Measurements from ENCODE around the gene KAT2A.

Gene KAT2A

DNA sequence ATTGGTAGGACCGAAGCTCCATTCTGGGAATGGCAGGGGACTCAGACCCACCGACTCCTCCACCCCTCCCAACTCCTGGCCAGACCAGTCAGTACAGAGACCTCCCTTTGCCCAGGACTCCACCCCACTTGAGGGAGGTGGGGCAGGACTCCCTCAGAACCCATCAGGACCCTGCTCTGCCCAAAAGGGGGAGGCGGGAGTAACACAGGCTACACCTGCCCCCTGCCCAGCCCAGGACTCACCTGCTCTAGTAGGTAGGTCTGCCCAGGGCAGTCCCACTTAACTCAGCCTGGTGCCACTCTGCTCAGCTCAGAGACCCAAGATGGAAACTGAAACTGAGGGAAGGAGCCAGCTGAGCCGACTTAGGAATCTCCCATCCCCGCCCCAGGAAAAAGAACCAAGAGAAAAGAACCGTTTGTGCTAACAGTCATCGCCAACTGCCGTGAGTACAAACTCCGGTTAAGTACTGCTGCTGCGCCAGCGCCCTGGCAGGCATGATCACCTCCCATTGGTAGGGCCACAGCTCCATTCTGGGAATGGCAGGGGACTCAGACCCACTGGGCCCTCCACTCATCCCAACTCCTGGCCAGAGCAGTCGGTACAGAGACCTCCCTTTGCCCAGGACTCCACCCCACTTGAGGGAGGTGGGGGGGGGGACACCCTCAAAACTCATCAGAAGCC lies 9.2 kb downstream of the KAT2A start:
- TF ChIP-seq GATA2 (IDR thresholded peaks at IDR 0.05; ENCODE audit: low read depth, low read length) (no peak), GATA3 (IDR thresholded peaks at IDR 0.05; ENCODE audit: low read depth, low read length) (no peak)

DNA sequence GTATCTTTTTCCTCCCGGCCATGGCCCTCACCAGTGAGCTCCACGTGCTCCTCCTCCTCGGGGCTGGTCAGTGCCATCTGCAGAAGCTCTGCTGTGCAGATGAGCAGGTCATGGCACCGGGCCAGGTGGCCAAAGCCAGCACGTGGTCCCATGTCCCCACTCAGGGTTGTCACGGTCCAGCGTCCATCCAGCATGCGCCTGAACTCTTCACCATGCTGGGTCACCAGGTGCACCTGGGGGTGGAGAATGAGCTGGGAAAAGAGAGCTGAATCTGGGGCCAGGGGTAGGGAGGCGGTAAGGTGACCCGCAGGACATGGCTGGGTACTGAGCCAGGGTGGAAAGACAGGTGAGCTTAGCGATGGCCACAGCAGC lies 9.9 kb downstream of the KAT2A start:
- TF ChIP-seq GATA2 (IDR thresholded peaks at IDR 0.05; ENCODE audit: low read depth, low read length) (no peak), GATA3 (IDR thresholded peaks at IDR 0.05; ENCODE audit: low read depth, low read length) (no peak)

DNA sequence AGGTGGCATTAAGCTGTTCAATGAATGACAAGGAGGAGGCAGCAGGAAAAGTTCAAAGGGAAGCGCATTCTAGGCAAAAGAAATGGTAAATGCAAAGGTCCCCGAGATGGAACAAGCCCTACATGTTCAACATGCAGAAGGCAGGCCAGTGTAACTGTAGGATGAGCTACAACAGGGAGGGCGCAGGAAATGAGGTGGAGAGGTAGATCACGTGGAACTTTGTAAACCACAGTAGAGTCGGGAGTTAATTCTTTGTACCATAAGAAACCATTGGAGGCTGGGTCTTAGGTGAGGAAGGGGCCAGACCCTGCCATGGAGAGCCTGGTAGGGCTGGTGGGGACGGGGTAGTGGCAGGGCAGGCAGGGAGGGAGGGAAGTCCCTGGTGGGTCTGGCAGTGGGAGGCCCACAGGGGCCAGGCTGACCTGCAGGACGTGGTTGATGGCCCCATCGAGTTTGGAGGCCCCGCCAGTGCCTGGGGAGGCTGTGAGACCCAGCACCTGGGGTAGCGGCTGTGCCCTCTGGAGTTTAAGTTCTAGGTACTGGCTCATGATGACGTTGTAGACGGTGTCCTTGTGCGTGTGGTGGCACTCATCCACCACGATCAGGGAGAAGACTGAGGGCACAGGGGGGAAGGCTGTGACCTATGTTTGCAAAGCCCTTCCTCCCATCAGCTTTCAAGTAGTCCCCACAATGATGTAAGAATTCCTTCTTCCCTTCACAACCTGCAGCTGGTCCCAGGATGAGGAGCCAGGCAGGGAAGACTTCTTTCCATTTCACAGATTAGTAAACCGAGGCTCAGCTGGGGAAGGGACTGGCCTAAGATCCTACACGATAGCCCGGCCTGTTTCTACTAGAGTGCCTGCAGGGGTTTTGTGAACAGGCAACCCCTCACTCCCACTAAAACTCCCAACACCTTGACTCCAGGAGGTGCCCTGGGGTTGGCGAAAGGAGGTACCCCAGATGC lies 10.6 kb downstream of the KAT2A start:
- TF ChIP-seq GATA3 (IDR thresholded peaks at IDR 0.05; ENCODE audit: low read depth, low read length) (no peak), GATA2 (IDR thresholded peaks at IDR 0.05; ENCODE audit: low read depth, low read length) (no peak)

DNA sequence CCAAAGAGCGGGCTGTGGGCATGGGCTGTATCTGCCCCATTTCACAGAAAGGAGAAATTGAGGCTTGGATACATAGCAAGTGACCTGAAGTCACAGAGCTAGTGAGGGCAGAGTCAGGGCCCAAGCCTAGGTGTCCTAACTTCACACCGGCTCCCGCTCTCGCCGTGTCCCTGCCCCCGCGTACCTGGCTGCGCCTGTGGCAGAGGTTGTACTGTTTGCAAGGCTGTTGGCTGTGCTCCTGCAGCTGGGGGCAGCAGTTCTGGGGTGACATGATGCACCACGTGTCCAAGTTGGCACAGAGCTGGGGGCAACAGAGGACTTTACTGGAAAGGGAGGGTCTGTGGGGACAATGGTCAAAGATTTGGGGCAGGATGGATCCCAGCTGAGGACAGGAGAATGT lies 12.1 kb downstream of the KAT2A start:
- TF ChIP-seq GATA3 (IDR thresholded peaks at IDR 0.05; ENCODE audit: low read depth, low read length) (no peak), GATA2 (IDR thresholded peaks at IDR 0.05; ENCODE audit: low read depth, low read length) (no peak)

DNA sequence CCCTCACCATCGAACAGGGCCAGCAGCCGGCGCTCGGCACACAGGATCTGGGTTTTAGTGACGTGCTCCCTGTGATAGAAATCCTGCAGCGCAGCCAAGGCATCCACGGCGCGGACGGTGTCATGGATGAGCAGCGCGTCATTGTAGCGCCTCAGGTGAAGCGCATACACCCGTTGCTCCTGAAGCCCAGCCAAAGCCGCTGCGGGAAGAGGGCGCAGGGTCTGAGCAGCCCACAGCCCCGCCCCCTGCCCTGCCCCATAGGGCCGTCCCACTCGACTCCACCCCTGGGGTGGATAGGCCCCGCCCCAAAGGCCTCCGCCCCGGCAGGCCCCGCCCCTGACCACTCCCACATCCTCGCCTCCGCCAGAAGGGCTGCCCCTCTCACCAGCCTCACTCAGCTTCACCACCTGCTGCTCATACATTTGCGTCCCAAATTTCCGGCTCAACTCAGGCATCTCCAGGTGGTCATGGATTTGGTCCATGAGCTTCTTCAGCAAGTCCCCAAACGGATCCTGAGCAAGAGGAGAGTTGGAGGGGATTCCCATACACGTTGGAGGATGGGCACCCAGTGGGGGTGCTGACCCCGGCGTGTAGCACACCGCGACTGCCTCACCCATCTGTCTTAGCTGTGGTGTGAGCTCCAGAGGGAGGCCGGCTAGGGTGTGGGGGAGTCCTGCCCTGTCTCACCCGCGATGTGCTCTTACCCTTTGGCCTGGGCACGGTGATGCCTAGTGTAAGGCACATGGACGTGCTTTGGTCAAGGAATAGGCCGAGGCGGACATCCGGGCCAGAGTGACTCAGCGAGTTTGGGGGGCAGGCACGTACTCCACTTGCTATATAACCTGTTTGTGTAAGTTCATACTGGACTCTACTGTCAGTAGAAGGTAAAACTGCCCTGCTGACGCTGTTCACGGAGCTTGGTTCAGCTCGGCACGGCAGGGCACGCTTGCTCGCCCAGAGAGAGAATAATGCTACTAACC lies 13.3 kb downstream of the KAT2A start:
- no peak for TF ChIP-seq GATA2 (IDR thresholded peaks at IDR 0.05; ENCODE audit: low read depth, low read length)
- no peak for TF ChIP-seq GATA3 (IDR thresholded peaks at IDR 0.05; ENCODE audit: low read depth, low read length)

DNA sequence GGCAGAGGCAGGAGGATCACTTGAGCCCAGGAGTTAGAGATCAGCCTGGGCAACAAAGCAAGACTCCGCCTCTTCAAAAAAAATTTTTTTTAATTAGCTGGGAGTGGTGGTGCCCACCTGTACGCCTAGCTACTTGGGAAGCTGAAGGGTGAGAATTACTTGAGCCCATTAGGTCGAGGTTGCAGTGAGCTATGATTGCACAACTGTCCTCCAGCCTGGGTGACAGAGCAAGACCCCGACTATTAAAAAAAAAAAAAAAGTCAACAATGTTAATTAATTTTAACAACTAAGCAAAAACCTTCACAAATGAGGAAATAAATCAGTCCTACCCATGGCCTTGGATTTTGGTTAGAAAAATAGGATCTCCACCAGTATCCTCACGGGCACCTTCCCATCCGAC lies 14.0 kb downstream of the KAT2A start:
- TF ChIP-seq GATA3 (IDR thresholded peaks at IDR 0.05; ENCODE audit: low read depth, low read length), result no peak
- no peak for TF ChIP-seq GATA2 (IDR thresholded peaks at IDR 0.05; ENCODE audit: low read depth, low read length)

DNA sequence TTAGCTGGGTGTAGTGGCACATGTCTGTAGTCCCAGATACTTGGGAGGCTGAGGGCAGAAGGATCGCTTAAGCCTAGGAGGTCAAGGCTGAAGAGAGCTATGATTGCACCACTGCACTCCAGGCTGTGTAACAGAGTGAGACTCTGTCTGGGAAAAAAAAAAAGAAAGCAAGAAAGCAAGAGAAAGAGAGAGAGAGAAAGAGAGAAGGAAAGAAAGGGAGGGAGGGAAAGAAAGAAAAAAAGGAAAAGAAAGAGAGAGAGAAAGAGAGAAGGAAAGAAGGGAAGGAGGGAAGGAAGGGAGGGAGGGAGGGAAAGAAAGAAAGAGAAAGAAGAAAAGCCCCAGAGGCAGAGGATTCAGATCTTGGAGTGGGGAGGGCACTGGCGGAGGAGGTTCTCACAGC lies 15.2 kb downstream of the KAT2A start:
- TF ChIP-seq GATA2 (IDR thresholded peaks at IDR 0.05; ENCODE audit: low read depth, low read length) (no peak), GATA3 (IDR thresholded peaks at IDR 0.05; ENCODE audit: low read depth, low read length) (no peak)

DNA sequence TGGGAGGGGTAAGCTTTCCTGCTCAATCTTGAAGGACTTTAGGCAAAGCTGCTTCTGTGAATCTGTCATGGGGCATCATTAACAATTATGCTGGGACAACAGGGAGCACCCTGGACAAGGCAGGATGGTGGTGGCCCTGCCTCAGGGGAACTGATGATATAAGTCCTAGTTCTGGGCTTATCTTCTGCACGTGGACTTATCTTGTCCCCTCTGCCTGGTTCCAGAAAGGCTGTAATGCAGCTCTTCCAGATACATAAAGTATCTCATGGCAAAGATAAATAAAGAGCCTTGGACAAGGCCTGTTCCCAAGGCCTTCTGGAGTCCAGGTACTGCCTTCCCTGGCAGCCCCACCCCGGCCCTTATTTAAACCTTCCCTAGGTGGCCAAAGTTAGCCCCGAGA lies 16.9 kb downstream of the KAT2A start:
- TF ChIP-seq GATA3 (IDR thresholded peaks at IDR 0.05; ENCODE audit: low read depth, low read length) (no peak), GATA2 (IDR thresholded peaks at IDR 0.05; ENCODE audit: low read depth, low read length) (no peak)

DNA sequence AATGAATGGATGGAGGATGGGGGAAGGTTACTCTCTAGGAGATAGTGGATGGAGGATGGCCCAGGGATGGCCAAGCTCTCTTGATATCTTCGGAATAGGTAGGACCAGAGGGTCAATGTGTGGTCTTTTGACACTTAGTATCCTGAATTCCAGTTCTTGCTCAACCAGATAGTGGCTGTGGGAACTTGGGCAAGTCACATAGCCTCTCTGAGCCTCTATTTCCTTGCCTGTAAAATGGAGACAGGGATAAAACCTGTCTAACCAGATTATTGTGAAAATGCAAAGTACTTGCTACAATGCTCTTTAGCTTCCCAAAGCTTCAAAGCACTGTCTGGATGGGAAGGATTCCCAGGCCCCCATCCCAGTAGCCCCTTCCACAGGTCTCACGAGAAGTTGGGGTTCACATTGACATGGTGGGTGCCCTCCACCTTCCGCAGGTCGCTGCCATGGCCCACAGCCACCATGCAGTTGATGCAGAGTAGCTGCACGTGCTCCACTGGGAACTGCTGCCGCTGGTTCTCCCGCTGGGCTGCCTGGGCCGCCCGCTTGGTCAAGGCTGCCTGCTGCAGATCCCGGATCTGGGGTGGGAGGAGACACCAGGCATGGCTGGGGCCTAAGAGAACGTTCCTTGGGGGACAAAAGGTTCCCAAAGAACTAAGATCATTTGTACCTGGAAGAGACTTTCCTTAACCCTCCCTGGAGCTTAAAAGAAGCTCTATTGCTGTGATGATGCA lies 17.8 kb downstream of the KAT2A start:
- TF ChIP-seq GATA2 (IDR thresholded peaks at IDR 0.05; ENCODE audit: low read depth, low read length), result no peak

DNA sequence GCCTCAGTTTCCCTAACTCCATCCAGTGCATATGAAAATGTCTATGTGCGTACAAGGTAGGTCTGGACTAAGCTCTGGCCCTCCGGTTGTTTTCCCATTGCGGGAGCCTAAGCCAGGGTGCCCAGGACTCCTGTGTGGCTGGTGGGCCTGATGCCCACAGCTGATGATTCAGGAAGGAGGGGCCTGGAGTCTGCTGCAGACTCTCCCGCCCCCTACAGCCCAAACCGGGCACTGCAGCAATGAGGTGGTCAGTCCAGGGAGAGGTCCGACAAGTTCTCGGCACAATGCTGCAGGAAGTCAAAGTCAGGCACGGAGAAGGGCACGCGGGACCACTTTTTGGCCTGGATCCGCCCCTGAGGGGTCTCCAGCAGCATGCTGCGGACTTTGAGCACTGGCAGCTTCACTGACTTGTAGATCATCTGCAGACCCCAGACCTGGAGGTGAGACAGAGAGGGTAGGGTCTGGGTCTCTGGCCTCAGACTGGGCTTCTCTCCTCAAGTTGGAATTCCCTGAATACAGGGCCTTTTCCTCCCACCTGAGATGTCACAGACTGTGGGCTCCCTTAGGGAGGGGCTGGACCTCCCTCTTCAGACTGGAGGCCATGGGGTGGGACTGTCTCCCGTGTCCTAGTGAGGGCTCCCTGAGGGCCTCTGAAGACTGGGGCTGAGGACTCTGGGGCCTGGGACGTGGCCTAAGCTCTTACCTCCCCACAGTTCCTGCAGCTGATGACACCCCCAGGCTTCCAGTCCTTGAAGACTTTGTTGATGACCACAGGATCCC lies 19.5 kb downstream of the KAT2A start:
- no peak for TF ChIP-seq GATA2 (IDR thresholded peaks at IDR 0.05; ENCODE audit: low read depth, low read length)
- TF ChIP-seq GATA3 (IDR thresholded peaks at IDR 0.05; ENCODE audit: low read depth, low read length), result no peak

DNA sequence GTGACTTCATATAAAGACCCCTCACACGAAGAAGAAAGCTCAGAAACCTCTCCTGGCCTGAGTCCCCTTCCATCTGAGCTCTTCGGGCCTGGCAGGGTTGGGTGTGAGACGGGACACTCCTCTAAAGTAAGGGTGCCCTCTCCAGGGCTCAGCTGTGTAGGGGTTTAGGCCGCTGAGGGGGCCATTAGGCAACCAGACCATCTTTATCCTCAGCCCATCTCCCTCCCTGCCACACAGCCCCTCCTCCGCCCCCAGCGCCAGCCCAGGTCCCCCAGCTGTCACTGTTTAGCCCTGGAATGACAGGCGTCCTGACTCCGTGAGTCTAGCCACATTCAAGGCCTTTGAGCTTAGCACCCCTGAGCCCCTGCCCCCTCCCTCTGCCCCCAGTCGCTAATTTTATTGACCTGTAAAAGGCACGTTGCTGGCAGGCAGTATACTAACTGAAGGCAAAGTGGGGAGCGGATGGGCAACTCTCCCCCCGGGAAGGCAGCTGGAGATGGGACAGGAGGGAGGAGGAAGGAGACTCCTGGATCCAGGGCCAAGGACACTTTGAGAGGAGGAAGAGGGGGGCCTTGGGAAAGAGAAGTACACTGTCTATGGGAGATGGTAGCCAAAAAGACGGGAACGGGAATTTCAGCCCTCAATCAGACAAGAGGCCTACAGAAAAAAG lies 22.3 kb downstream of the KAT2A start:
- TF ChIP-seq GATA2 (IDR thresholded peaks at IDR 0.05; ENCODE audit: low read depth, low read length) (no peak), GATA3 (IDR thresholded peaks at IDR 0.05; ENCODE audit: low read depth, low read length) (no peak)
